Measurements from ENCODE around the gene TMEM248.
A peak's percentile ranks its signal among the peaks of the same experiment; 100 is the strongest.

TMEM248 gene

GRCh38 chr7:66933469-66933868, 12.4 kb downstream of the TMEM248 start:
- ChIA-PET POLR2A (interaction anchor here (1.0 kb wide), 1 partner anchor 369 kb away, joined by 3 read pairs; no protein-coding TSS in a partner anchor), CTCF (no interaction called here)
- Histone ChIP-seq H3K4me1 (ENCODE audit: control insufficient read depth, insufficient read depth, low read length) (peaks cover 3% of the 10 kb centered on the region), H3K4me3 (ENCODE audit: low read depth, low read length) (no peak overlapping the region), H3K27ac (ENCODE audit: extremely low read depth, low read depth, low read length) (no peak overlapping the region), H3K9me3 (ENCODE audit: control insufficient read depth, insufficient read depth, low read depth, low read length) (no peaks in the 10 kb centered on the region), H3K36me3 (ENCODE audit: control insufficient read depth in 2 of 2, insufficient read depth in 1 of 2, low read length in 2 of 2) (peaks cover 0 to 2% of the 10 kb centered on the region in 2 experiments; a peak in 2 of 3 replicates)
- TF ChIP-seq ZNF148 (tag by site-specific recombination; IDR thresholded peaks at IDR 0.05; ENCODE audit: borderline replicate concordance) (no peak), ZNF394 (tag by site-specific recombination; IDR thresholded peaks at IDR 0.05; ENCODE audit: borderline replicate concordance) (no peak), ZNF426 (tag by site-specific recombination; IDR thresholded peaks at IDR 0.05) (no peak), MZF1 (tag by site-specific recombination; IDR thresholded peaks at IDR 0.05; ENCODE audit: borderline replicate concordance) (no peak), ZNF132 (tag by site-specific recombination; IDR thresholded peaks at IDR 0.05; ENCODE audit: borderline replicate concordance) (no peak), ZNF24 (tag by site-specific recombination; IDR thresholded peaks at IDR 0.05) (no peak), ZNF248 (tag by site-specific recombination; IDR thresholded peaks at IDR 0.05) (no peak), SALL2 (tag by site-specific recombination; IDR thresholded peaks at IDR 0.05; ENCODE audit: borderline replicate concordance) (no peak), ZNF843 (tag by site-specific recombination; IDR thresholded peaks at IDR 0.05) (no peak)

DNA sequence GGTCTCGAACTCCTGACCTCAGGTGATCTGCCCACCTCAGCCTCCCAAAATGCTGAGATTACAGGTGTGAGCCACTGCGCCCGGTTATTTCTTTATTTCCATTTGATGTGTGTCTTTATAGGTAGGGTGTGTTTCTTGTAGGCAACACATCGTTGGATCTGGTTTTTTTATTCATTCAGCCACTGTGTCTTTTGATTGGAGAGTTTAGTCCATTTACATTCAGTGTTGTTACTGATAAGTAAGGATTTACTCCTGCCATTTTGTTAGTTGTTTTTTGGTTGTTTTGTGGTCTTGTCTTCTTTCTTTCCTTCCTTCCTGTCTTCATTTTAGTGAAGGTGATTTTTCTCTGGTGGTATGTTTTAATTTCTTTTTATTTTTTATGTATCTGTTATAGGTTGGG, 16.9 kb downstream of the TMEM248 start:
- Histone ChIP-seq H3K4me3 (ENCODE audit: low read depth, low read length) (no peak overlapping the region), H3K9me3 (ENCODE audit: control insufficient read depth, insufficient read depth, low read depth, low read length) (no peaks in the 10 kb centered on the region), H3K36me3 (ENCODE audit: control insufficient read depth in 2 of 2, insufficient read depth in 1 of 2, low read length in 2 of 2) (peaks cover 7 to 15% of the 10 kb centered on the region in 2 experiments), H3K27ac (ENCODE audit: extremely low read depth, low read depth, low read length) (no peak overlapping the region), H3K4me1 (ENCODE audit: control insufficient read depth, insufficient read depth, low read length) (no peaks in the 10 kb centered on the region)
- no peak for TF ChIP-seq HOXA7 (CRISPR knock-in tag; IDR thresholded peaks at IDR 0.05; ENCODE audit: borderline replicate concordance)
- no peak for TF ChIP-seq ZNF707 (tag by site-specific recombination; IDR thresholded peaks at IDR 0.05)
- TF ChIP-seq ZNF561 (tag by site-specific recombination; IDR thresholded peaks at IDR 0.05; ENCODE audit: borderline replicate concordance): no peak
- no peak for TF ChIP-seq ZBTB21 (tag by site-specific recombination; IDR thresholded peaks at IDR 0.05)
- no peak for TF ChIP-seq SCRT1 (tag by site-specific recombination; IDR thresholded peaks at IDR 0.05; ENCODE audit: borderline replicate concordance)
- no peak for TF ChIP-seq TSHZ1 (tag by site-specific recombination; IDR thresholded peaks at IDR 0.05; ENCODE audit: borderline replicate concordance)
- peak; percentile 35 for TF ChIP-seq SETDB1 (IDR thresholded peaks at IDR 0.05; ENCODE audit: insufficient read length, low read length)
- no peak for TF ChIP-seq ZNF585B (tag by site-specific recombination; IDR thresholded peaks at IDR 0.05)
- no peak for TF ChIP-seq REPIN1 (tag by site-specific recombination; IDR thresholded peaks at IDR 0.05; ENCODE audit: low read depth)
- ChIA-PET CTCF (no interaction called here), POLR2A (no interaction called here)
